Mucosa of rectum (tissue), 2 donors: ENCODE results near the gene SGPL1.
A peak's percentile ranks its signal among the peaks of the same experiment; 100 is the strongest.

ENCODE experiments used
- H3K27ac ChIP-seq, 2 donors: one replicate each; pipeline ENCODE4 v1.7.0; 2013; ENCODE audit warnings: inconsistent platforms in 2 of 2, low read depth in 2 of 2, low read length in 2 of 2
- H3K27me3 ChIP-seq, 2 donors: one replicate each; pipeline ENCODE4 v1.7.0; 2013; ENCODE audit warnings: low read length in 2 of 2; ENCODE audit not compliant: control insufficient read depth in 2 of 2, insufficient read depth in 2 of 2
- H3K36me3 ChIP-seq, 2 donors: one replicate each; pipeline ENCODE4 v1.7.0; 2013; ENCODE audit warnings: low read length in 2 of 2; ENCODE audit not compliant: control insufficient read depth in 2 of 2, insufficient read depth in 2 of 2
- H3K4me1 ChIP-seq, 2 donors: one replicate each; pipeline ENCODE4 v1.7.0; 2013; ENCODE audit warnings: low read length in 2 of 2, mild to moderate bottlenecking in 1 of 2; ENCODE audit not compliant: control insufficient read depth in 2 of 2, insufficient read depth in 2 of 2
- H3K4me3 ChIP-seq, 2 donors: one replicate each; pipeline ENCODE4 v1.7.0; 2013; ENCODE audit warnings: low read length in 2 of 2
- H3K9ac ChIP-seq, 2 donors: one replicate each; pipeline ENCODE4 v1.7.0; 2013; ENCODE audit warnings: low read length in 2 of 2, low read depth in 1 of 2, mild to moderate bottlenecking in 1 of 2
- H3K9me3 ChIP-seq, 2 donors: one replicate each; pipeline ENCODE4 v1.7.0; 2013; ENCODE audit warnings: low read length in 2 of 2; ENCODE audit not compliant: control insufficient read depth in 2 of 2
- donor health status: healthy.
- donor health status: Normal muscosa, but diverticular disease.

SGPL1 gene

DNA sequence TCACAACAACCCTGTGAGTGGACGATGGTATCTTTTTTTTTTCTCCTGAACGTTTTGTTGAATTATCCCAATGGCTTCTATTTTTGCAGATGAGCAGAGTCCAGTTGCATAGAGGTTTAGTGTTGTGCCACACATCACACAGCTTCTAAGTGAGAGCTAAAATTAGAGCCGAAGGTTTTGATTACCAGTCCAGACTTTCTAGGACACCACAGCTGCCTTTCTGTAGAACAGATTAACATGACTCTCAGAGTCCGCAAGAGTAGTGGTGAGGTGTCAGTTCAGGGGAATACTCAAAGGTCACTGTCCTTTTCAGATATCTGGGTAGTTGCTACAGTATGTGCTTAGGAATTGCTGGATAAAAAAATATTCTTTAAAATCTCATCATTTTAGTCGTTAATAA is 13.8 kb downstream of the SGPL1 start:
- peaks cover 0 to 8% of the 10 kb centered on the region in 2 donors for H3K36me3 ChIP-seq
- peaks cover 31 to 36% of the 10 kb centered on the region in 2 donors for H3K4me1 ChIP-seq
- no peak overlapping the region for H3K9ac ChIP-seq
- H3K9me3 ChIP-seq, result no peaks in the 10 kb centered on the region
- H3K27ac ChIP-seq, result peak overlapping the region in 1 of 2 donors; percentile 48
- H3K27me3 ChIP-seq, result no peaks in the 10 kb centered on the region
- no peak overlapping the region for H3K4me3 ChIP-seq

DNA sequence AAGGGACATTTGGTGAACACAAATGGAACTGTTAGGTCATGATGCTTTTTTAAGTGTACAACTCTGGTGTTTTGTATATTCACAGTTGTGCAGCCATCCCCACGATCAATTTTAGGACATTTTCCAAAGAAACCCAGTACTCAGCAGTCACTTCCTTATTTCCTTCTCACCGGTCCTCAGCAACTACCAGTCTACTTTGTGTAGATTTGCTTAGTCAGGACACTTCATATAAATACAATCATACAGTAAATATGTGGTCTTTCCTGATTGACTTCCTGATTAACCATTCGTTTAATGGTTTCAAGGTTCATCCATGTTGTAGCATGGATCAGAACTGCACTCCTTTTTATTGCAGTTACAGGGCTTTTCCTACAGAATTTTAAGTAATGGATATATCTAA is 14.4 kb downstream of the SGPL1 start:
- H3K36me3 ChIP-seq, result peaks cover 0 to 8% of the 10 kb centered on the region in 2 donors
- peak overlapping the region; percentile 44 to 48 for H3K27ac ChIP-seq
- no peaks in the 10 kb centered on the region for H3K27me3 ChIP-seq
- H3K9me3 ChIP-seq, result no peaks in the 10 kb centered on the region
- H3K9ac ChIP-seq, result peak overlapping the region in 1 of 2 donors; percentile 24
- peak overlapping the region in 1 of 2 donors; percentile 6 for H3K4me3 ChIP-seq
- peaks cover 31 to 36% of the 10 kb centered on the region in 2 donors for H3K4me1 ChIP-seq

DNA sequence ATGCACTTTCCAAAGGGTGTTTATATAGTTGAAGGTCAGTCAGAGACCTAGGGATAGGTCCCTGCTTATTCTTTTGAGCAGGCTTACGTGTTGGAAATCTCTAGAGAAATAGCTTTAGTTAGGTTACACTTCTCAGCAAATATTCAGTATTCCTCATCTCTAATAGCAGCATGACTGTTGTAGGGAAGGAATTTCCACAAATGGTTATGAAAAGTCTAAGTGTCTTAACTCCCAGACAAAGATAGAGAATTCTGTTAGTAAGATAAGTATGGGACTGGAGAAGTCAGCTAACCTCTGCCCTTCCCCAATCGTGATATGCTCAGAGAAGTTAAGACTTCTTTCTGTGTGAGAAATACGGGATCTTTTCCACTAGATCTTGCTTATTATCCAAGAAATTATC is 16.5 kb downstream of the SGPL1 start:
- Histone ChIP-seq H3K27me3 (no peaks in the 10 kb centered on the region), H3K4me3 (no peak overlapping the region), H3K36me3 (no peaks in the 10 kb centered on the region), H3K27ac (no peak overlapping the region), H3K9ac (no peak overlapping the region), H3K4me1 (peaks cover 29 to 32% of the 10 kb centered on the region in 2 donors), H3K9me3 (no peaks in the 10 kb centered on the region)

DNA sequence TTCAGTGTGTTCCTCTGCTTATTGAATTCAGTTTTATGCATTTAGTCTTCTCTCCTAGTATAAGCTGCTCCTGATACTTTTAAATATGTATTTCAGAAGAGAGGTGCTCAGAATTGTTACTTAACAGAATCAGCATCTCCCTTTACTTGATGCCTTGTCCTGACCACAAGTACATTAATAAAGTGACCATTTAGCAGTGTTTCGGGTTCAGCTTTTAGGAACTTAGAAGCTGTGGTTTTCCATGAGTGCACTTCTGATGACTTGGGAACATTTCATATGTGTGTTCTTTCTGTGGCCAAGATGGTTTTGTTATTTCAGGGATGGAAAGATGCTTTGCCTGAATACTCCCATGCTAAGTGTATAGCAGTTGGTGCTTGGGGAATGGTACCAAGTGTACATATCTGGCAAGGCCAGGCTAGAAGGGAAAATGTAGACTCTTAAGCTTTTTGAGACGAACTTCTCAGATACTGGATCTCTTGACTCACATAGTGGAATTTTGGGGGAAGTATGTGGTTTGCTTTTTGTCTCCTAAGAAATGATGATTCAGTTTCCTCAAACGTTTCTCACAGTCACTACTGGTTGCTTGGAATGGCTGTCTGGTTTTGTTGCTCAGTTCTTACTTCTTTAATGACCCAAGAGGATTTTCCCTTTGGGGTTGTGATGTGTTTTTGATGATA is 17.2 kb downstream of the SGPL1 start:
- no peak overlapping the region for H3K4me3 ChIP-seq
- no peak overlapping the region for H3K27ac ChIP-seq
- H3K4me1 ChIP-seq, result peaks cover 28 to 32% of the 10 kb centered on the region in 2 donors
- no peaks in the 10 kb centered on the region for H3K27me3 ChIP-seq
- peaks cover 0 to 5% of the 10 kb centered on the region in 2 donors for H3K9me3 ChIP-seq
- H3K36me3 ChIP-seq, result no peaks in the 10 kb centered on the region
- H3K9ac ChIP-seq, result no peak overlapping the region

DNA sequence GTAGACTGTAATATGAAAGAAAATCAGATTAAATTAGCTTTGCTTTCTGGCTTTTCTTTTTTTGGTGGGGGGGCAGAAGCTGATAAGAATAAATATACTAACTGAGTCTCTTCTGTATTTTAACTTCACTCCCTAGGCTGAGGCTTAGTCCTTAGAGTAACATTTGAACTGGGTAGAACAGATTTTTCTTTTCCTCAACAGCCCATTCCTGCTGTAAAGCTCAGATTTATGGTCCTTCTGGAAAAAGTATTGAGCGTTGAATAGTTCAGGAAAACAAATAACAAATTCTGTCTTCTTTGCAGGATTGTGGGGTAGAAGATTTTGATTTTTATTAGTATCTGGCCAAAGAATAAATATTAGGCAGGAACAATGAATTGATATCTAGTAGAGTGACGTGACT is 17.9 kb downstream of the SGPL1 start:
- H3K27me3 ChIP-seq, result no peaks in the 10 kb centered on the region
- H3K9ac ChIP-seq, result no peak overlapping the region
- no peaks in the 10 kb centered on the region for H3K36me3 ChIP-seq
- peaks cover 28 to 30% of the 10 kb centered on the region in 2 donors for H3K4me1 ChIP-seq
- H3K4me3 ChIP-seq, result no peak overlapping the region
- no peak overlapping the region for H3K27ac ChIP-seq
- H3K9me3 ChIP-seq, result peaks cover 0 to 5% of the 10 kb centered on the region in 2 donors

DNA sequence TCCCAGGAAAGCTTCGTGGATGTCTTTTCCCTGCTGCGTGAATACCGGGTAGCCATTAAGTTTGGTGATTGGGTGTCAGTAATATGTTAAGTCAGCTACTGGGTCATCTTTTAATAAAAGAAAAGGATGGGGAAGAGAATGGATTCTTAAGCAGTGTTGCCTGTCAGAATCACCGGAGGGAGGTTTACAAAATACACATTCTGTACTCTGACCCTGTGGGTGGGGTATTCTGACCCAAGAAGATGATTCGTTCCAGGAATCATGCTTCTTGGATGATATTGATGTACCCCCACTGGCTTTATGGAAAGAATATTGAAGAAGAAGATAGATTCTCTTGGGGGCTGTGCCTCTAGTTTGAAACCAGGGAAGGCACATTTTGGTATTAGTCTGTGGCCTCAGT is 18.3 kb downstream of the SGPL1 start:
- H3K9ac ChIP-seq, result no peak overlapping the region
- peaks cover 0 to 5% of the 10 kb centered on the region in 2 donors for H3K9me3 ChIP-seq
- H3K27ac ChIP-seq, result no peak overlapping the region
- no peak overlapping the region for H3K4me3 ChIP-seq
- no peaks in the 10 kb centered on the region for H3K27me3 ChIP-seq
- no peaks in the 10 kb centered on the region for H3K36me3 ChIP-seq
- peaks cover 25 to 26% of the 10 kb centered on the region in 2 donors for H3K4me1 ChIP-seq

DNA sequence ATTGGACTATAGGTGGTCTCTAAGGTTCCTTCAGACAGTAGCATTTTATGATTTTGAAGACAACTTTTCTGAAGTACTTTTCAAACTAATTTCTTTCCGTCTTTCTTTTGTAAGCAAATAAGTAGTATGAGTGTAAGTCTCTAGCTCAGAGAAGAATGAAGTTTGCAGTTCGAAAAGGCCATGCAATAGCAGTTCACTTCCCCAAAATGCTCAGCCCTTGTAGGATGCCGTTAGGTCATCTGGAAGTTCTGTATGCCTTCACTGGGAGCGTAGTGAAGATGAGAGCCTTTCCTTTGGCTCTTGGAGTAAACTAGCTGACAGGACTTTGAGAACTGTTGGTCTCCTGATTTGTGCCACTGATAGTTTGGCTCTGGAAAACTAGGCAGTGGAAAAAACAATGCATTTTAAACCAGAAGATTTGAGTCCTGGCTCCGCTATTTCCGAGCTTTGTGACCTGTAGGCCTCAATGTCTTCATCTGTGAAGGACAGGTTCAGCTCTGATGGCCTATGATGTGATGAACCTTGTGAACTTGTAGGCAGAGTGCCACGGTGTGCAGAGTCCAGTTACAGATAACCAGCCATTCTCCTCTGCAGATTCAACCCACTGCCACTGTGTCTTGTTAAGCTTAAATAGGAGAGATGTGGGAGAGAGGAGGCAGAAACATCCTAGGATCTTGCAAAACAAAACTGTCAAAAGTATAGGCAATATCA is 18.8 kb downstream of the SGPL1 start:
- H3K9me3 ChIP-seq, result peaks cover 0 to 5% of the 10 kb centered on the region in 2 donors
- no peaks in the 10 kb centered on the region for H3K36me3 ChIP-seq
- H3K27me3 ChIP-seq, result no peaks in the 10 kb centered on the region
- peaks cover 19 to 21% of the 10 kb centered on the region in 2 donors for H3K4me1 ChIP-seq
- H3K27ac ChIP-seq, result no peak overlapping the region
- no peak overlapping the region for H3K9ac ChIP-seq
- H3K4me3 ChIP-seq, result no peak overlapping the region

DNA sequence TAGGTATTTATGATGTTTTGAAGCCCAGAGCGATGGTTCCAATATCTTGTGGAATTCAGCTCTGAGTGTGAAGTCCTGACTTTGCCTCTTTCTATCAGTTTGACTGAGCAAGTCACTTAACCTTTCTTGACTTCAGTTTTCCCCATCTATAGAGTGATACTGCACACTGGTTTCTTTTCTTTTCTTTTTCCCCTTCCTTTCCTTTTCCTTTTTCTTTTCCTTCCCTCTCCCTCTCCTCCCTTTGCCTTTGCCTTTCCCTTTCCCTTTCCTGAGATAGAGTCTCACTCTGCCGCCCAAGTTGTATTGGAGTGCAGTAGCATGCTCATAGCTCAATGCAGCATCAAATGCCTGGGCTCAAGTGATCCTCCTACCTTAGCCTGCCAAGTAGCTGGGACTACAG is 20.6 kb downstream of the SGPL1 start:
- no peaks in the 10 kb centered on the region for H3K36me3 ChIP-seq
- no peak overlapping the region for H3K27ac ChIP-seq
- peaks cover 0 to 5% of the 10 kb centered on the region in 2 donors for H3K9me3 ChIP-seq
- H3K9ac ChIP-seq, result no peak overlapping the region
- H3K4me3 ChIP-seq, result no peak overlapping the region
- H3K4me1 ChIP-seq, result peaks cover 5 to 9% of the 10 kb centered on the region in 2 donors
- H3K27me3 ChIP-seq, result no peaks in the 10 kb centered on the region

DNA sequence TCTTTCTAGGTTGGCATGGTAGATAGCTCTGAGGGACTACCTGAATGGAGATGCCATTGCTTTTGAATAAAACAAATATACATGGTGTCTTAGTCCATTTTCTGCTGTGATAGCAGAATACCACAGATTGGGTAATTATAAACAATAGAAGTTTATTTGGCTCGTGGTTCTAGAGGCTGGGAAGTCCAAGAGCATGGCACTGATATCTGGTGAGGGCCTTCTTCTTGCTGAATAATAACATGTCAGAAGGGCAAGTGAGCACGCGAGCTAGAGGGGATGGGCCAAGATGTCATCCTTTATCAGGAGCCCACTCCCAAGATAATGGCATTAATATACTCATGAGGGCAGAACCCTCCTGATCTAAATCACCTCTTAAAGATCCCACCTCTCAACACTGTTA is 21.9 kb downstream of the SGPL1 start:
- H3K27me3 ChIP-seq, result no peaks in the 10 kb centered on the region
- peaks cover 0 to 4% of the 10 kb centered on the region in 2 donors for H3K4me1 ChIP-seq
- H3K4me3 ChIP-seq, result no peak overlapping the region
- no peaks in the 10 kb centered on the region for H3K36me3 ChIP-seq
- H3K27ac ChIP-seq, result no peak overlapping the region
- H3K9me3 ChIP-seq, result peaks cover 0 to 5% of the 10 kb centered on the region in 2 donors
- no peak overlapping the region for H3K9ac ChIP-seq

DNA sequence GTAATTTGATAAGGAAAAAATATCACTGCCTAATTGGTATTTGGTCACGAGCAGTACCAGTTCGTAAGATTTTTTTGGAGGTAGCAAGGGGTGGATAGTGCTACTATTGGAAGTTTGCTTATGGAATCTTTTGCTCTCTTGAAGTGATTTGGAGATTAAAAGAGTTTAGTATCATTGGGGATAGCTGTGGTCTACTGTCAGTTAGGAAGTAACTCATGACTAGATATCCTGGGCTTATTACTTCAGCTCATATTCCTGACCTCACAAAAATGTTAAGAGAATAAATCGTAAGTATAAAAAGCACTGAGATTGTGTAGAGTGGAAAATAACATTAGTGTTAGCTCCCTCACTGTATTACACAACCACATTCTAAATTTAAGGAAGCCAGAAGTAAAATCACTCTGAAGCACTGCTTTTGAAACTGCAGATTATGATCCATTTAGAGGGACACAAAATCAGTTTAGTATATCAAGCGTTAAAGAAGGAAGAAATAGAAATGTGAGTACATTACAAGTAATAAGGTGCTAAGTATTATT is 22.6 kb downstream of the SGPL1 start:
- Histone ChIP-seq H3K4me1 (peaks cover 2 to 7% of the 10 kb centered on the region in 2 donors), H3K4me3 (no peak overlapping the region), H3K36me3 (no peaks in the 10 kb centered on the region), H3K9ac (no peak overlapping the region), H3K27ac (no peak overlapping the region), H3K27me3 (no peaks in the 10 kb centered on the region), H3K9me3 (peaks cover 0 to 5% of the 10 kb centered on the region in 2 donors)
